Stomach (tissue), 9 donors: ENCODE data around the gene MRPL28. TPM values are rescaled to one million over a fixed set of nuclear protein-coding genes. Genes with fewer than 3 reads are reported as not detected.
A peak's percentile ranks its signal among the peaks of the same experiment; 100 is the strongest.
"Not testable (repeated sequence)": the region's sequence is repeated elsewhere in the genome, so short reads cannot be mapped to it uniquely, and the experiment has no call there.

Experiments used
- DNase-seq, 2 donors: peaks; one replicate each; pipeline versions ENCODE4 v3.0.0 to v3.0.0-alpha.2; 2013 to 2019
- H3K27ac ChIP-seq, 5 donors: fragments of 200-600 bp in 4 of 5; sonication (generic) in 4 of 5; one replicate each; pipeline ENCODE4 v1.5.1; 2013 to 2019; ENCODE audit warnings: mild to moderate bottlenecking in 1 of 5, moderate library complexity in 1 of 5
- H3K27me3 ChIP-seq, 3 donors: fragments of 200-600 bp; sonication (generic); one replicate each; pipeline ENCODE4 v1.5.1; 2017 to 2019; ENCODE audit warnings: mixed run types in 1 of 3
- H3K36me3 ChIP-seq, 4 donors: fragments of 200-600 bp; sonication (generic); 1 replicate in 3 of 4; 2 replicates in 1 of 4; pipeline ENCODE4 v1.5.1; 2016 to 2019
- H3K4me1 ChIP-seq, 4 donors: fragments of 200-600 bp; sonication (generic); one replicate each; pipeline ENCODE4 v1.5.1; 2016 to 2019
- H3K4me3 ChIP-seq, 4 donors: fragments of 200-600 bp; sonication (generic) in 3 of 4; one replicate each; pipeline ENCODE4 v1.5.1; 2016 to 2019; ENCODE audit warnings: mild to moderate bottlenecking in 1 of 4
- H3K9me3 ChIP-seq, 4 donors: fragments of 200-600 bp; sonication (generic); one replicate each; pipeline ENCODE4 v1.5.1; 2016 to 2019
- EP300 ChIP-seq: sonication (generic); formaldehyde crosslinking; IDR thresholded peaks from one replicate; pipeline ENCODE4 v1.6.1; 2017; ENCODE audit warnings: antibody characterized with exemption
- POLR2A ChIP-seq, 4 donors: fragments of 450-650 bp; IDR thresholded peaks; one replicate each; pipeline ENCODE4 v1.6.1; 2016; ENCODE audit warnings: antibody characterized with exemption in 4 of 4, control low read depth in 2 of 4, mild to moderate bottlenecking in 1 of 4, moderate library complexity in 1 of 4
- POLR2AphosphoS5 ChIP-seq, 3 donors: sonication (generic); formaldehyde crosslinking; IDR thresholded peaks; one replicate each; pipeline ENCODE4 v1.6.1; 2016; ENCODE audit warnings: antibody characterized with exemption in 3 of 3
- WGBS, 5 donors: extraction: QIAGEN DNeasy Blood & Tissue Kit in 3 of 5; methylation state at CpG; one replicate each; pipeline versions ENCODE4 v1.1.5 to v1.1.7; 2013 to 2018; 5-methylcytosine and 5-hydroxymethylcytosine counted together
- intact Hi-C: fragments of 100-400 bp; cut with DNase I; formaldehyde crosslinking; loops from one replicate; pipeline ENCODE4 v1.15.1; 2023; ENCODE audit warnings: low total_unique reads
- polyA plus RNA-seq, 3 donors: library from polyadenylated mRNA; stranded (reverse); fragments of 200-250 nt; gene quantifications; one replicate each; pipeline ENCODE4 v1.2.3, GENCODE V29; 2013
- total RNA-seq, 5 donors: library from RNA; depleted of rRNA; stranded (reverse); fragments of >200 nt; gene quantifications; one replicate each; pipeline versions ENCODE4 v1.1.0 to v1.2.3, GENCODE V29; 2014 to 2016
- TF ChIP-seq, protein P1 (sequence below), 7 experiments: fragments of 450-650 bp in 4 of 7; fragments of 200-600 bp in 3 of 7; sonication (generic) in 3 of 7; IDR thresholded peaks; one replicate each; pipeline ENCODE4 v1.5.1; 2016 to 2019; ENCODE audit warnings: antibody characterized with exemption in 7 of 7, control low read depth in 2 of 7, mild to moderate bottlenecking in 1 of 7
- donor health status: healthy with polysubstance abuse.
- donor health status: Bipolar disorder and iron deficiency.
- donor health status: healthy.

The MRPL28 gene
- total and polyA plus RNA-seq, 8 donors, result 9.9 to 106 (median 56.6) TPM

DNA sequence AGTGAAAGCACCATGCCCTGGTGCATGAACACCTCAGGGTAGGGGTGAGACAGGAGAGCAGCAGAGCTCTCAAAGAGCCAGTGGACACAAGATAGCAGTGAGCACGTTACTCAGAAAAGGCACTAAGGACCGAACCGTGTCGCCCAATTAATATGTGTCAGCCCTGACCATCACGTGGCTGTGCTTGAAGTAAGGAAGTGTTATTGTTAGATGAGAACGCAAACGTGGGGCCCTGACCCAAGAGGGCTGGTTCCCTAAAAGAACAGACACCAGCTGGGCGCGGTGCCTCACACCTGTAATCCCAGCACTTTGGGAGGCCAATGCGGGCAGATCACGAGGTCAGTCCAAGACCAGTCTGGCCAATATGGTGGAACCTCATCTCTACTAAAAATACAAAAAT is 34.1 kb downstream of the MRPL28 start:
- TF ChIP-seq, protein P1, sequence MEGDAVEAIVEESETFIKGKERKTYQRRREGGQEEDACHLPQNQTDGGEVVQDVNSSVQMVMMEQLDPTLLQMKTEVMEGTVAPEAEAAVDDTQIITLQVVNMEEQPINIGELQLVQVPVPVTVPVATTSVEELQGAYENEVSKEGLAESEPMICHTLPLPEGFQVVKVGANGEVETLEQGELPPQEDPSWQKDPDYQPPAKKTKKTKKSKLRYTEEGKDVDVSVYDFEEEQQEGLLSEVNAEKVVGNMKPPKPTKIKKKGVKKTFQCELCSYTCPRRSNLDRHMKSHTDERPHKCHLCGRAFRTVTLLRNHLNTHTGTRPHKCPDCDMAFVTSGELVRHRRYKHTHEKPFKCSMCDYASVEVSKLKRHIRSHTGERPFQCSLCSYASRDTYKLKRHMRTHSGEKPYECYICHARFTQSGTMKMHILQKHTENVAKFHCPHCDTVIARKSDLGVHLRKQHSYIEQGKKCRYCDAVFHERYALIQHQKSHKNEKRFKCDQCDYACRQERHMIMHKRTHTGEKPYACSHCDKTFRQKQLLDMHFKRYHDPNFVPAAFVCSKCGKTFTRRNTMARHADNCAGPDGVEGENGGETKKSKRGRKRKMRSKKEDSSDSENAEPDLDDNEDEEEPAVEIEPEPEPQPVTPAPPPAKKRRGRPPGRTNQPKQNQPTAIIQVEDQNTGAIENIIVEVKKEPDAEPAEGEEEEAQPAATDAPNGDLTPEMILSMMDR (IDR thresholded peaks at IDR 0.05), result no peak
- TF ChIP-seq POLR2A (IDR thresholded peaks at IDR 0.05) (no peak), POLR2AphosphoS5 (IDR thresholded peaks at IDR 0.05) (no peak), EP300 (no peak)
- H3K9me3 ChIP-seq, result no peaks in the 10 kb centered on the region
- H3K4me1 ChIP-seq, result peaks cover 5 to 44% (median 33%) of the 10 kb centered on the region in 4 donors
- H3K27ac ChIP-seq, result no peak overlapping the region
- H3K4me3 ChIP-seq, result no peak overlapping the region
- H3K27me3 ChIP-seq, result no peaks in the 10 kb centered on the region
- intact Hi-C loops, result no loop called here
- H3K36me3 ChIP-seq, result peaks cover 0 to 8% (median under 1%) of the 10 kb centered on the region in 4 donors
- no peak for DNase-seq
- 81 to 93% (median 92%) methylated on average over 11 of the region's 11 CpGs for WGBS, 5 donors

DNA sequence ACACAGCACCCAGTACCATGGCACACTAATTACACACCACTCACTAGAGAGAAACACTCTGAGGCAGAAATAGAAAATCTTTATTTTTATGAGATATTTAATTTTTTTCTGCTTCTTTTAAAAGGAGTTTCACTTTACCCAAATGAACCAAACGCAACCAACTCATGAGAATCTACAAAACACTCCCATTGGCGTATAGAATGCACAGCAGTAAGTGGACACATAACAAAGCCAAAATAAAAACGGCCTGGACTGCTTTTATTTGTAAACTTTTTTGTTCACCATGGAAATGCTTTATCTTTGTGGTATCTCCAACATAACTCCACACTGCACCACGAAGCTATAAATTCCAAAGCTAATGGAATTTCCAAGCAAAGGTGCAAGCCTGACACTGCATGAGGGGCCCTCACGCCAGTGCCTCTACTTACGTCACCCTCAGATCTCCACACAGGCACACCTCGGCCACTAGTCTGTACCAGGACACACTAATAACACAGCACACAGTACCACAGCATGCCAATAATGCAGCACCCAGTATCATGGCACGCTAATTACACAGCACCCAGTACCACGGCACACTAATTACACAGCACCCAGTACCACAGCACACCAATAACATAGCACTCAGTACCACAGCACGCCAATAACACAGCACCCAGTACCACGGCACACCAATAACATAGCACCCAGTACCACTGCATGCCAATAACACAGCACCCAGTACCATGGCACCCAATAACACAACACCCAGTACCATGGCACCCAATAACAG is 35.3 kb downstream of the MRPL28 start:
- H3K4me1 ChIP-seq, result peaks cover 5 to 43% (median 32%) of the 10 kb centered on the region in 4 donors
- H3K27ac ChIP-seq, intact Hi-C loops, DNase-seq, H3K9me3 ChIP-seq, H3K4me3 ChIP-seq, H3K27me3 ChIP-seq, H3K36me3 ChIP-seq: not testable (repeated sequence)
- 81 to 88% (median 87%) methylated on average over 11 of the region's 11 CpGs for WGBS, 5 donors

DNA sequence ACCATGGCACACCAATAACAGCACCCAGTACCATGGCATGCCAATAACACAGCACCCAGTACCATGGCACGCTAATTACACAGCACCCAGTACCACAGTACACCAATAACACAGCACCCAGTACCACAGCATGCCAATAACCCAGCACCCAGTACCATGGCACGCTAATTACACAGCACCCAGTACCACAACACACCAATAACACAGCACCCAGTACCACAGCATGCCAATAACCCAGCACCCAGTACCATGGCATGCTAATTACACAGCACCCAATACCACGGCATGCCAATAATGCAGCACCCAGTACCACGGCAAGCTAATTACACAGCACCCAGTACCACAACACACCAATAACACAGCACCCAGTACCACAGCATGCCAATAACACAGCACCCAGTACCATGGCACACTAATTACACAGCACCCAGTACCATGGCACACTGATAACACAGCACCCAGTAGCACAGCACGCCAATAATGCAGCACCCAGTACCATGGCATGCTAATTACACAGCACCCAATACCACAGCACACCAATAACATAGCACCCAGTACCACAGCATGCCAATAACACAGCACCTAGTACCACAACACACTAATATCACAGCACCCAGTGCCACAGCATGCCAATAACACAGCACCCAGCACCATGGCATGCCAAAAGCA is 36.0 kb downstream of the MRPL28 start:
- peaks cover 0 to 38% (median 26%) of the 10 kb centered on the region in 4 donors for H3K4me1 ChIP-seq
- H3K36me3 ChIP-seq, H3K27ac ChIP-seq, intact Hi-C loops, H3K4me3 ChIP-seq, DNase-seq, H3K27me3 ChIP-seq, H3K9me3 ChIP-seq: not testable (repeated sequence)
- WGBS, 5 donors, result 91 to 99% (median 97%) methylated on average over 5 of the region's 5 CpGs

DNA sequence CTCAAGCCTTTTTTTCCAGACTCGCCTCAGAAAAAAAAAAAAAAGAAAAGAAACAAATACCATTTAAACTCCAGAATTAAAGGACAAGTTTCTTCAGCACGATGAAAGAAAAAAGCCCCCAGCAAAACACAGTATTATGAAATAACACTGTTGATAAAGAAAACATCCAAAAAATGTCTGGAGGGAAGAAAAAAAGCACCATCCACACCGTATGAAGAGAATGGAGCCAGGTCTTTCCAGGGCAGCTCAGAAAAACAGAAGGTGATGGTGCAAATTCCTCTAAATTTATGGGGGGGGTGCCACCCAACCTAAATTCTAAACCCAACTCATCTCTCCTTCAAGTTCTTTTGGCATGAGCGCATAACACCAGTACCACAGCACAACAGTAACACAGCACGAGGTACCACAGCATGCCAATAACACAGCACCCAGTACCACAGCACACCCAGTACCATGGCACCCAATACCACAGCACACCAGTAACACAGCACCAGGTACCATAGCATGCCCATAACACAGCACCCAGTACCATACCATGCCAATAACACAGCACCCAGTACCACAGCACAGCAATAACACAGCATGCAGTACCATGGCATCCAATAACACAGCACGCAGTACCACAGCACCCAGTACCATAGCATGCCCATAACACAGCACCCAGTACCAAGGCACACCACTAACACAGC is 36.8 kb downstream of the MRPL28 start:
- H3K27me3 ChIP-seq, result no peaks in the 10 kb centered on the region
- no peak overlapping the region for H3K4me3 ChIP-seq
- H3K9me3 ChIP-seq, result no peaks in the 10 kb centered on the region
- peaks cover 2 to 41% (median 28%) of the 10 kb centered on the region in 4 donors for H3K4me1 ChIP-seq
- no peak overlapping the region for H3K27ac ChIP-seq
- WGBS, 5 donors, result 80 to 84% (median 81%) methylated on average over 6 of the region's 6 CpGs
- no peak for TF ChIP-seq POLR2AphosphoS5 (IDR thresholded peaks at IDR 0.05)
- TF ChIP-seq, protein P1 (IDR thresholded peaks at IDR 0.05), result no peak
- TF ChIP-seq EP300, result no peak
- no peak for TF ChIP-seq POLR2A (IDR thresholded peaks at IDR 0.05)
- H3K36me3 ChIP-seq, result no peaks in the 10 kb centered on the region
- DNase-seq, result no peak
- intact Hi-C loops, result no loop called here

DNA sequence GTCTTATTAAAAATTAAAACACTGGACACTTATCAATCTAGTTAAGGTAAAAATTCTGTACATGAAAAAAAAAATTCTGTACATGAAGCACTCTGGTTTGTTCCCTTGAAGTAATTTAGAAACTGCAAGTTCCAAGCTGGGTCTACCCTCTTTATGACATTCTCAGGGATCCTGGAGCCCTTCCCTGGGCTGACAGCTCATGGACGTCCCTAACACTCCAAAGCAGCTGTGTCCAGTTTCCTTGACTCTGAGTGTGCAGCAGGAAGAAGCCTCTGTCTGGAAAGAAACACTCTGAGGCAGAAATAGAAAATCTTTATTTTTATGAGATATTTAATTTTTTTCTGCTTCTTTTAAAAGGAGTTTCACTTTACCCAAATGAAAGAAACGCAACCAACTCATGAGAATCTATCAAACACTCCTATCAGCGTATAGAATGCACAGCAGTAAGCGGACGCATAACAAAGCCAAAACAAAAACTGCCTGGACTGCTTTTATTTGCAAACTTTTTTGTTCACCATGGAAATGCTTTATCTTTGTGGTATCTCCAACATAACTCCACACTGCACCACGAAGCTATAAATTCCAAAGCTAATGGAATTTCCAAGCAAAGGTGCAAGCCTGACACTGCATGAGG is 39.0 kb downstream of the MRPL28 start:
- intact Hi-C loops, H3K27me3 ChIP-seq, H3K27ac ChIP-seq, H3K4me3 ChIP-seq, H3K9me3 ChIP-seq, H3K36me3 ChIP-seq: not testable (repeated sequence)
- 27 to 55% (median 33%) methylated on average over 6 of the region's 6 CpGs for WGBS, 5 donors
- peaks cover 24 to 57% (median 39%) of the 10 kb centered on the region in 4 donors for H3K4me1 ChIP-seq
- DNase-seq, result peak in 1 of 2 donors; percentile 40
